NT2/D1 (cell line): Measurements from ENCODE around the gene KCNN3.

Experiments
- SUZ12 ChIP-seq: IDR thresholded peaks from 2 replicates; pipeline ENCODE4 v1.6.1; 2011; ENCODE audit not compliant: insufficient read length, insufficient read depth; ENCODE audit errors: extremely low read depth
- YY1 ChIP-seq: IDR thresholded peaks from 2 replicates; pipeline ENCODE4 v1.6.1; 2011; ENCODE audit not compliant: insufficient read length, insufficient read depth
- ZNF274 ChIP-seq: IDR thresholded peaks from 2 replicates; pipeline ENCODE4 v1.6.1; 2011; ENCODE audit warnings: mild to moderate bottlenecking, low read depth, low read length

DNA sequence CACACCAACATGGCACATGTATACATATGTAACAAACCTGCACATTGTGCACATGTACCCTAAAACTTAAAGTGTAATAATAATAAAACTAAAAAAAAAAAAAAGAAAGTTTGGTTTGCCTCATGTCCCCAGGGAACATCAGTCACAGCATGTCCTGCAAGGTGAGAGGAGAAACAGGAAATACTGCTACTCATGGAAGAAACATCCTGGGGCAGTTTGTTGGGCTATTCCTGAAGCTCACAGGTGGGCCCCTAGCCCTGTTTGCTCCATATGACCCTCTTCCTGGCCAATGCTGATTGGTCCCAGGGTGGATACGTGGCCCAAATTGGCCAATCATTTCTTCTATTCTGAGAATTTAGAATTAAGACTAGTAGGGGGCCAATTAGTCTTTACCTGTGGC lies 158.7 kb downstream of the KCNN3 start:
- TF ChIP-seq ZNF274 (no peak), SUZ12 (no peak), YY1 (no peak)
